Thyroid gland (tissue), 4 donors: Measurements from ENCODE around the gene UNC13C. TPM values are rescaled to one million over a fixed set of nuclear protein-coding genes. Genes with fewer than 3 reads are reported as not detected.

ENCODE experiments used
- DNase-seq, 2 donors: peaks; one replicate each; pipeline ENCODE4 v3.0.0-alpha.2; 2019
- H3K27ac ChIP-seq, 3 donors: fragments of 200-600 bp; sonication (generic); 1 replicate in 2 of 3; 2 replicates in 1 of 3; pipeline ENCODE4 v1.5.1; 2016 to 2019; ENCODE audit warnings: mild to moderate bottlenecking in 1 of 3, moderate library complexity in 1 of 3
- H3K27me3 ChIP-seq: fragments of 200-600 bp; sonication (generic); one replicate; pipeline ENCODE4 v1.5.1; 2019
- H3K36me3 ChIP-seq, 2 donors: fragments of 200-600 bp; sonication (generic); one replicate each; pipeline ENCODE4 v1.5.1; 2016 to 2019
- H3K4me1 ChIP-seq, 2 donors: fragments of 200-600 bp; sonication (generic); one replicate each; pipeline ENCODE4 v1.5.1; 2017 to 2019
- H3K4me3 ChIP-seq, 3 donors: fragments of 200-600 bp; sonication (generic); replicated peaks in 1 of 3; 1 replicate in 2 of 3; 2 replicates in 1 of 3; pipeline ENCODE4 v1.5.1; 2016; ENCODE audit warnings: mild to moderate bottlenecking in 1 of 3
- H3K9me3 ChIP-seq: fragments of 200-600 bp; sonication (generic); one replicate; pipeline ENCODE4 v1.5.1; 2017
- POLR2A ChIP-seq, 2 donors: fragments of 450-650 bp; IDR thresholded peaks; one replicate each; pipeline ENCODE4 v1.6.1; 2017; ENCODE audit warnings: antibody characterized with exemption in 2 of 2, mild to moderate bottlenecking in 2 of 2, moderate library complexity in 1 of 2
- WGBS, 2 donors: methylation state at CpG; one replicate each; pipeline ENCODE4 v1.1.5; 2017; 5-methylcytosine and 5-hydroxymethylcytosine counted together
- intact Hi-C: fragments of 100-400 bp; cut with DNase I; formaldehyde crosslinking; loops from one replicate; pipeline ENCODE4 v1.15.1; 2023
- total RNA-seq, 4 donors: library from RNA; depleted of rRNA; stranded (reverse); fragments of >200 nt; gene quantifications; one replicate each; pipeline ENCODE4 v1.2.3, GENCODE V29; 2016
- TF ChIP-seq, protein P1 (sequence below), 6 experiments: fragments of 200-600 bp in 3 of 6; fragments of 450-650 bp in 3 of 6; sonication (generic) in 3 of 6; IDR thresholded peaks; one replicate each; pipeline ENCODE4 v1.5.1; 2016 to 2019; ENCODE audit warnings: antibody characterized with exemption in 6 of 6, mild to moderate bottlenecking in 2 of 6, inconsistent platforms in 1 of 6, moderate library complexity in 1 of 6

Gene UNC13C
- total RNA-seq, 4 donors from 2014 or later, result 1.1 to 10.6 (median 7.5) TPM

DNA sequence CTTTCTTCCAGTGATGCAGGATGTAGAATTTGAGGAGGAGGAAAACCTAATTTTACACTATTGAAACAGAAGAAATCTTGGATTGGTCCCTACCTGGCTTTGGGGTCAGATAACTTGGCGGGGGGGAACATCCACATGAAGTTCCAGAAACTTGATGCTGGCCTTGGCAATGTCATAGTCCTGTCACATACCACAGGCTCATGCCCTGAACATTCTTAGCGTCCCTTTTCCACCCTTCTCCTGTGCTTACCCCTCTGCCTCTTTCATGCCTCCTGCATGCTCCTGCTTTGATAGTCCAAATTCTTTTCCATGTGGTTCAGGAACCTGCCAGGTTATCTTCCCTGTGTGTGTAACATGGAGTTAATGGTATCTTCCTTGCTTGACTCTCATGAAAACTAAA, 110.6 kb downstream of the UNC13C start:
- Histone ChIP-seq H3K4me3 (no peak overlapping the region), H3K27ac (no peak overlapping the region), H3K36me3 (no peaks in the 10 kb centered on the region), H3K4me1 (no peaks in the 10 kb centered on the region), H3K9me3 (no peaks in the 10 kb centered on the region), H3K27me3 (no peaks in the 10 kb centered on the region)
- intact Hi-C loops, result no loop called here
- WGBS, 2 donors, result 76 to 88% methylated on average over 2 of the region's 2 CpGs
- no peak for DNase-seq
- TF ChIP-seq POLR2A (IDR thresholded peaks at IDR 0.05), result no peak
- TF ChIP-seq, protein P1, sequence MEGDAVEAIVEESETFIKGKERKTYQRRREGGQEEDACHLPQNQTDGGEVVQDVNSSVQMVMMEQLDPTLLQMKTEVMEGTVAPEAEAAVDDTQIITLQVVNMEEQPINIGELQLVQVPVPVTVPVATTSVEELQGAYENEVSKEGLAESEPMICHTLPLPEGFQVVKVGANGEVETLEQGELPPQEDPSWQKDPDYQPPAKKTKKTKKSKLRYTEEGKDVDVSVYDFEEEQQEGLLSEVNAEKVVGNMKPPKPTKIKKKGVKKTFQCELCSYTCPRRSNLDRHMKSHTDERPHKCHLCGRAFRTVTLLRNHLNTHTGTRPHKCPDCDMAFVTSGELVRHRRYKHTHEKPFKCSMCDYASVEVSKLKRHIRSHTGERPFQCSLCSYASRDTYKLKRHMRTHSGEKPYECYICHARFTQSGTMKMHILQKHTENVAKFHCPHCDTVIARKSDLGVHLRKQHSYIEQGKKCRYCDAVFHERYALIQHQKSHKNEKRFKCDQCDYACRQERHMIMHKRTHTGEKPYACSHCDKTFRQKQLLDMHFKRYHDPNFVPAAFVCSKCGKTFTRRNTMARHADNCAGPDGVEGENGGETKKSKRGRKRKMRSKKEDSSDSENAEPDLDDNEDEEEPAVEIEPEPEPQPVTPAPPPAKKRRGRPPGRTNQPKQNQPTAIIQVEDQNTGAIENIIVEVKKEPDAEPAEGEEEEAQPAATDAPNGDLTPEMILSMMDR (IDR thresholded peaks at IDR 0.05), result no peak

DNA sequence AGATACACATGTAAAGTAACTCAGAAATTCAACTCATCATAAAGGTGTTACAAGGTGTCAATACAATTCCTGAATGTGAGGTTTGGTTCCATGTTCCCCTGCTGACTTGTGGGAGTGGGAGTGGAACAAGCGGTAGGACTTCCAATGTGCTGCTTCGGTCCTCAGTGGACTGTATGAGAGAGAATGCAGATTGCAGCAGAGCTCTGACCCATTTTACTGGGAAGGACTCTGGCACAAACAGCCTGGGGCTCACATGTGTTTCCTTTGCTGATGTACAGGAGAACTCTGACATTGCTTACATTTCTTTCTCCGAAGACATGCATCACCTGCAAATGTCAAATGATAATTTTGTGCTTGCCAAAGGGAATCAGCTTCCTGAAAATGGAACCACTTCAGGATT, 111.5 kb downstream of the UNC13C start:
- intact Hi-C loops, result no loop called here
- WGBS, 2 donors, result 85 to 87% methylated on average over 3 of the region's 3 CpGs
- TF ChIP-seq, protein P1 (IDR thresholded peaks at IDR 0.05), result no peak
- TF ChIP-seq POLR2A (IDR thresholded peaks at IDR 0.05), result no peak

GRCh38 chr15:54091651-54092050, 113.4 kb downstream of the UNC13C start:
- no peak for TF ChIP-seq POLR2A (IDR thresholded peaks at IDR 0.05)
- TF ChIP-seq, protein P1 (IDR thresholded peaks at IDR 0.05), result no peak
- intact Hi-C loops, result no loop called here

More for the DNA sequence above, 111.5 kb downstream of the UNC13C start:
- H3K27me3 ChIP-seq, result no peaks in the 10 kb centered on the region
- no peak overlapping the region for H3K4me3 ChIP-seq
- H3K4me1 ChIP-seq, result no peaks in the 10 kb centered on the region
- no peaks in the 10 kb centered on the region for H3K36me3 ChIP-seq
- no peak for DNase-seq
- H3K9me3 ChIP-seq, result no peaks in the 10 kb centered on the region
- no peak overlapping the region for H3K27ac ChIP-seq

GRCh38 chr15:54094661-54095060, 116.4 kb downstream of the UNC13C start:
- intact Hi-C loops, result no loop called here
- Histone ChIP-seq H3K4me3 (no peak overlapping the region), H3K4me1 (no peaks in the 10 kb centered on the region), H3K9me3 (no peaks in the 10 kb centered on the region), H3K27me3 (no peaks in the 10 kb centered on the region), H3K36me3 (no peaks in the 10 kb centered on the region), H3K27ac (no peak overlapping the region)
- DNase-seq, result no peak
- no peak for TF ChIP-seq POLR2A (IDR thresholded peaks at IDR 0.05)
- TF ChIP-seq, protein P1 (IDR thresholded peaks at IDR 0.05), result no peak
- WGBS, 2 donors, result 90 to 91% methylated on average over 1 of the region's 1 CpG

More at GRCh38 chr15:54091651-54092050, 113.4 kb downstream of the UNC13C start:
- H3K27me3 ChIP-seq, result no peaks in the 10 kb centered on the region
- no peaks in the 10 kb centered on the region for H3K36me3 ChIP-seq
- H3K4me3 ChIP-seq, result no peak overlapping the region
- no peaks in the 10 kb centered on the region for H3K9me3 ChIP-seq
- H3K4me1 ChIP-seq, result no peaks in the 10 kb centered on the region
- no peak for DNase-seq
- 82 to 83% methylated on average over 2 of the region's 2 CpGs for WGBS, 2 donors
- no peak overlapping the region for H3K27ac ChIP-seq

DNA sequence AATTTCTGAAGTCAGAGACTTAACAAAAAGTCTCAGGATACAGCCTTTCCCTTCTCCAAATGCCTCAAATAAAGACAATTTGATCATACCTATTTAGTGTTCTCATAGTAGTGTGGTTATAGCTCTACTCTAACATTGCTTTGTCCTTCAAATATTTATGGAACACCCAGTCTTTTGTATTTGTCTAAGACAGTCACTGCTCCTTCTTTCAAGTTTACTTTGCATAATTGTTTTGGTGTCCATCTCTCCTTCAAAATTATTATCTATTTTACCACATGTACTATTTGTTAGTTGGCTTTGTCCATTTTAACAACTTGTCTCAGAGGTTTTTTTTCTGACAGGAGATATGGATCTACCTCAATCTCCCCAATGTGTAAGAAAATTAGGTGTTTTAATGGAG, 118.8 kb downstream of the UNC13C start:
- Histone ChIP-seq H3K4me3 (no peak overlapping the region), H3K36me3 (no peaks in the 10 kb centered on the region), H3K27me3 (no peaks in the 10 kb centered on the region), H3K4me1 (no peaks in the 10 kb centered on the region), H3K27ac (no peak overlapping the region), H3K9me3 (no peaks in the 10 kb centered on the region)
- no peak for DNase-seq
- TF ChIP-seq POLR2A (IDR thresholded peaks at IDR 0.05), result no peak
- TF ChIP-seq, protein P1 (IDR thresholded peaks at IDR 0.05), result no peak
- intact Hi-C loops, result no loop called here
